Mucosa of gallbladder (tissue), 1 donor: Measurements from ENCODE around the gene KCNJ12. TPM values are rescaled to one million over a fixed set of nuclear protein-coding genes. Genes with fewer than 3 reads are reported as not detected.
"Not testable (repeated sequence)": the region's sequence is repeated elsewhere in the genome, so short reads cannot be mapped to it uniquely, and the experiment has no call there.

ENCODE experiments used
- DNase-seq: peaks from one replicate; pipeline ENCODE4 v3.0.0-alpha.2; 2020; ENCODE audit warnings: low spot score
- total RNA-seq: library from RNA; stranded (reverse); gene quantifications from one replicate; pipeline ENCODE4 v1.2.1, GENCODE V29; 2021
- donor health status: DM: no; HTN: no; CAD: no.

The KCNJ12 gene
- total RNA-seq, 1 donor from 2014 or later = 2.4 TPM

GRCh38 chr17:21449891-21450290, 73.7 kb downstream of the KCNJ12 start:
- DNase-seq = not testable (repeated sequence)

GRCh38 chr17:21451975-21452374, 75.8 kb downstream of the KCNJ12 start:
- DNase-seq = no peak

- DNase-seq = peak; percentile 72
Observed at GRCh38 chr17:21452377-21453143, 76.4 kb downstream of the KCNJ12 start.

DNA sequence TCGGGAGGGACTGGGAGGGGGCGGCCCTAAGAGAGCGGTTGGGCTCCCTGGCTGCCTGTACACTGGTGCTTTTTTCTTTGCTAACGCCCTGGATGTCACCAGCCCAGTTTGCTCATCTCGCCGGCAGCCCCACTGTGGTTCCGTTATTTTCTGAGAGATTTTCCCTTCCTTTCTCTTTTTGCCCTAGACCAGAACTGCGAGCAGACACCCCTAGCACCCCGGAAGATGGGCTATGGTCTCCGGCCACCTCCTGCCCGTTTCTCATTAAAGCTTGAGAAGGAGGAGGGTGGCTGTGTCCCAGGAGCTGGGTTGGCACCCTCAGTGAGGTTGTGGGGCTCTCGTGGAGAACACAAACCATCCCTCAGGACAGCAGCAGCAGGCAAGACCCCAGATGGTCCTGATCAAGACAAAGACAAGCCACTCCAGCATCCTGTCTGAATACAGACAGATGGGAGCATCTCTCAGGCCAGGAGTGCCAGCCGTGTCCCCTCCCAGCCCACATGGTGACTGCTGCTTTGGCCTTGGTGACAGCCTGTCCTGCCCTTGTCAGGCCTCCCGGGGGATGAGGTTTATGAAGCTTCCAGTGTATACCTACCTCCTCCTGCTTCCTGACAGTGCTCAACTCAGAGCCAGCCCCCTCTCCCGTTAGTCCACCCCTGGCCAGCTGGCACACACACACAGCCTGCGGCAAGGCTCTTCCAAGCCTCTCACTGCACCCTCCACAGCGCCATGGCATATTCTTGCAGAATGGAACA, 77.2 kb downstream of the KCNJ12 start:
- DNase-seq = no peak

DNA sequence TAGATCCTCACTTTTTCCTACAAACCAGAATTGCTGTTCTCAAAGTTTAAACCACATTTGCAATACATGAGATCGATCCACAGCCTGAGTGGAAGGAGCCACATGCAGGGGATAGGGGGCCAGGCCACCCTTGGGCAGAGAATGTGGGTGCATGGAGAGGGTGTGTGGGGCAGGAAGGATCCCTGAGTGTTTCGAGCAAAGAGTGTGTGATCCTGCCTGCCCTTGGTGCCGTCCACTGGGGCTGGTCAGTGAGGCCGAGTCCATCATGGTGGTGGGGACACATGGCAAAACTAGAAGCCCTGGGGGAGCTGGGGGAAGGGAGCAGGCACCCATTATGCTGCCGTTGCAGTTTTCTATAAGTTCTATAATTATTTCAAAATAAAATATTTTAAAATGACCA, 77.8 kb downstream of the KCNJ12 start:
- DNase-seq = not testable (repeated sequence)

DNA sequence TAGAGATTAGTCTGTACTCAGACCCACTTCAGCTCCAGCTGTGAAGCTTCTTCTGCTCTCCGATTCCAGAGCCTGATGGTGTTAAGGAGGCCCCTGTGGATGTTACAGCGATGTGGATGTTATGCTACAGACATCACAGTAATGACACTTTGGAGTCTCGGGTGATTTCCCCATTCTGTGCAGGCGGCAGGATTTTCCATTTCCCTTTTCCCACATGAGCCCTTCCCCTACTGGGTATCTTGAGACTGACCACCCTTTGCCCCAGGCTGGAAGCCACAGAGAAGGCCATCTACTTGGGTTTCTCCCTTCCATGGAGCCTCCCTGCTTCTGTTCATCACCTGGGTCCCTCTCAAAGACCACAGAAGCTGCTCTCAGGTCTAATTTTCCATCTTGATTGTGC, 78.3 kb downstream of the KCNJ12 start:
- DNase-seq = no peak

GRCh38 chr17:21455761-21456160, 79.6 kb downstream of the KCNJ12 start:
- DNase-seq = no peak

- DNase-seq = not testable (repeated sequence)
Observed at GRCh38 chr17:21456449-21456848, 80.3 kb downstream of the KCNJ12 start.

DNA sequence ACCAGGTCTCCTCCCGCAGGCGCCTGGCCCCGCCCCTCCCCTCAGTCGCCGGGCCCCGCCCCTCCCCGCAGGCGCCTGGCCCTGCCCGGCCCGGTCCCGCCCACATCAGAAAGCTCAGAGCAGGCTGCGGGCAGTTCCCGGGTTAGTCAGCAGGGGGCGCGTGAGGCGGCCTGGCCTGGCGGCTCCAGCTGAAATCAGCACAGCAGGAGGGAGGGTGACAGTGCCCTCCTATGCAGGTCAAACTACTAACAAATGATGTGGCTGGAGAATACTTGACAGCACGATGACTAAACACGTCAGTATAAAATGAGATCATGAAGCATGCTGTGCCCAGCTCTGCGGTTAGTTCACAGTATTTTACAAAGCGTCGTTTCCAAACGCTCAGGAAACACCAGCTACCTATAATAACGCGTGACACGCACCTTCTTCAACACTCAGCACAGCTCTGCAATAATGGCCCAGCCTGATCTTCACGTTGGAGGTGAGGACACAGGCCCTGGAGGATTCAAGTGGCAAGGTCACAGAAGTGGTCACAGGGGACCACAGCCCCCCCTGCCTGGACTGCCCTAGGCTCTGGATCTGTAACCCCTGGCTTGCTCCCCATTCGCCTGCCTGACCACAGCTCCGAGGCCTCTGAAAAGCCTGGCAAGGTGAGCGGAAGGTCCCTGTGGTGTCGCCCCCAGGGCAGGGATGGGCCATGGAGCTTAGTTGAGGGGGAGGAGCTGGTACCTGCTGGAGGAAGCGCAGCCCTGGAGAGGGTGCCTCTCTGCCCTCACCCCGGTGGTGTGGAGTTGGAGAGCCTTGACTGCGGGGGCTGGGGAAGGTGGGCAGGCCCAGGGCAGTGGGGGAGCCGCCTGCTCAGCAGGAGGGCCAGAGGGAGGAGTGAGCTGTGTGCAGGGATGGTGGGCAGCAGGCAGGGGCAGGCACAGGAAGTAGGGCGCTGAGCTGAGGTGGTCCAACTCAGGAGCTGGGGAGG, 81.2 kb downstream of the KCNJ12 start:
- DNase-seq = peak; percentile 91

GRCh38 chr17:21458054-21458453, 81.9 kb downstream of the KCNJ12 start:
- DNase-seq = no peak

- DNase-seq = no peak
Observed at GRCh38 chr17:21459536-21459935, 83.4 kb downstream of the KCNJ12 start.

DNA sequence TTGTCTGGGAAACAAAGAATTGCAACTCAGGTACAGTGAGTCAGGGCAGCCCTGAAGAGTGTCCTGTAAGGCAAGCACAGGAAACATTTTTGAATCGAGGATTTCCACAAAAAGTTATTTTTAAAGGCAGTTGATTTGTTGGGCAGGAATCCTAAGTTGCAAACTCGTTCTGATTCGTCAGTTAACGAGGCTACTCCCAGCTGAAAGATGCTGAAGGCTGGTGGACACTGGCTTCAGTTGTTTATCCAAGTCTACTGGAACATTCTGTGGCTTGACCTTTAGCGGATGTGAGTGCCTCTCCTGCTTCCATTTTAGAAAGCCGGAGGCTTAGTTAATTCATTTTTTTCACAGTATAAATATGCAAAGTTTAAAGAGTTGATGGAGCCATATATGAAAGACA, 84.2 kb downstream of the KCNJ12 start:
- no peak for DNase-seq

DNA sequence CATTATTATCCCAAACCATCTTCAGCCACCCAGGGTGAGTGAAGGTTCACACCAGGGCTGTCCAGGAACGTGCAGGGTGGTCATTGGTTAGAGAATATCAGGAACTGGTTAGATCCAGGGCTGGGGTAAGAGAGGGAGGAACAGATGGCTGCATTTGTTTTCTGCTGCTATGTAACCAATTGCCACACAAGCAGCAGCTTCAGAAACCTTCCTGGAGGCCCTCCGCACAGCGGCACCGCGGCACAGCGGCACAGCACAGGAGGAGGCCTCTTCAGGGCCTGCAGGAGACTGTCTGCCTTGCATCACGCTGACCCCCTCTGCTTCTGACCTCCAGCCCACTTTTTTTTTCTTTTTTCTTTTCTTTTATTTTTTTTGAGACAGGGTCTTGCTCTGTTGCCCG, 86.1 kb downstream of the KCNJ12 start:
- DNase-seq = no peak

DNA sequence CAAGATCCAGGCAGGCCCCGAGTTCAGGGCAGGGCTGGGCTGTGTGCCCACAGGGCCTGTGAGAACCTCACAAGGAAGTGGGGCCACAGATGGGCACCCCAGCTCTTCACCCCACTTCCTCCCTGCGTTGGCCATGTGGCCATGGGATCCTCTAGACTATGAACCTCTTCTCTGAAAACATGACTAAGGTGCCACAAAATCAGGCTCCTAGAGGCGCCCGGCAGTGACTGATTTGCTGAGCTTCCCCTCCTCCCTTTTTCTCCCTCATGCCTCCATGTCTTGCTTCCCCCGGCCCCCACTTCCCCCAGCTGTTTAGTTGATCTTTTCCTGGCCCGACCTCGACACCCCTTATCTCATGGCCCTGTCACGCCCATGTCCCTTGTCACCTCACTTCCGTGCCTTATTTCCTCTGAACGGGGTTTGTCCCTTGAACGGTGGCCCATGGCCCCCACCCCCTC, 87.1 kb downstream of the KCNJ12 start:
- no peak for DNase-seq

DNA sequence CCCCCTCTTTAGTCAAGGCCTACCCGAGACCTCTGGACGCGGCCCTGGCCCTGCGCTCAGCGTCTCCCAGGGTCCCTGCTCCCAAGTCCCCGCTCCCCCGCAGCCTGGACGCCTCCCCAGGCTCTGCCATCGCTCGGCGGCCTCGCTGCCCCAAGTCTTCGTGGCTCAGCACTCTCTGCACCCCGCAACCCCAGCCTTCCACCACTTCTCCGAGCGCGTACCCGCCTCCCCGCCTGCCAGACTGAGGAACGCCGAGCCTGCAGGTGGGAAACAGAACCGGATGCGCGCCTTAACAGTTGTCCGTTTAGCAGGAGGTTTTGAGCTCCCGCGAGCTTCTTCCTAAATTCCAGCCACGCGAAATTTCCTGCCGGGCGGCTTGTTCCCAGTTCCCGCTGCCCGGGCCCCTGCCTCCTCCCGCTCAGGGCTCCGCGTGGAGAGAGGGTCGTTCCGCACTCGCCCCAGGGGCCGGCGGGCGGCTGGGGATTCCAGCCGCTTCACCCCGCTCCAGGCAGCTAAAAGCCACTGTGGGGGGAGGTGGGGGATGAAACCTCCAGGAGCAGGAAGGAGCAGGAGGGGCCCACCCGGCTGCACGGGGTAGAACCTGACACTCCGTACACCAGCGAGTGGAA, 87.7 kb downstream of the KCNJ12 start:
- DNase-seq = no peak

GRCh38 chr17:21464611-21465021, 88.5 kb downstream of the KCNJ12 start:
- no peak for DNase-seq

DNA sequence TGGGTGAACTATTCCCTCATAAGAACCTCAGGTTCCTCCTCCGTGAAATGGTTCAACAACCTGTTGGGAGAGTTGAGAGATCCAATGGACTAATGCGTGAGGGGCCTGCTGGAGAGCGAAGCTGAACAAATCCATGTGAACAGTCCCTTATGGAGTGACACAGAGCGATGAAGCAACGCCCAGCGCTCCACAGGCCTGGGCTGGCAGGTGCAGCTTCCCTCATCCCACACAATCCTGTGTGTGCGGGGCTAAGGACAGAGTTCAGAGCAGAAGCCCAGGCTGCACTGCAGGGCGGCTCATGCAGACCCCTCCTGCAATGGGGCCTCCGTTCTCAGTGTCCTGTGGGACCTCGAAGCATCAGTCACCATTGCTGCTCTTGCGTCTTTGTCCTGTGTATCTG, 90.4 kb downstream of the KCNJ12 start:
- no peak for DNase-seq

DNA sequence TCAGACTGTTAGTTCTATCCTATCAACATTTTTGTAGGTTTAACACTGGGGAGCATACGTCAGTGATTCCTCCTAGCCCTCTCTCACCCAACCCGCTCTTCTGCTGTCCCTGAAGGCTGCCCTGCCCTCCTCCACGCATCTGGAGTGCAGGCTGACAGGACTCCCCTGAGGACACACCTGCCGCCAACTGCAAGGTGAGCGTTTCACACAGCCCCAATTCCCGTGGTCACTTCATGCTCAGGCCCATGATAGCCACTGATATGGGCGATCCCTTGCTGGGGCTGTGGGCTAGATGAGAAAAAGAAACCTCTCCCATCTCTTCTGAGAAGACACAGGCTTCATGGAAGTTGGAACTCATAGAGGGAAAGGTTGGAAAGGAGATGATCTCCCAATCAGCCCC, 91.0 kb downstream of the KCNJ12 start:
- DNase-seq = no peak

DNA sequence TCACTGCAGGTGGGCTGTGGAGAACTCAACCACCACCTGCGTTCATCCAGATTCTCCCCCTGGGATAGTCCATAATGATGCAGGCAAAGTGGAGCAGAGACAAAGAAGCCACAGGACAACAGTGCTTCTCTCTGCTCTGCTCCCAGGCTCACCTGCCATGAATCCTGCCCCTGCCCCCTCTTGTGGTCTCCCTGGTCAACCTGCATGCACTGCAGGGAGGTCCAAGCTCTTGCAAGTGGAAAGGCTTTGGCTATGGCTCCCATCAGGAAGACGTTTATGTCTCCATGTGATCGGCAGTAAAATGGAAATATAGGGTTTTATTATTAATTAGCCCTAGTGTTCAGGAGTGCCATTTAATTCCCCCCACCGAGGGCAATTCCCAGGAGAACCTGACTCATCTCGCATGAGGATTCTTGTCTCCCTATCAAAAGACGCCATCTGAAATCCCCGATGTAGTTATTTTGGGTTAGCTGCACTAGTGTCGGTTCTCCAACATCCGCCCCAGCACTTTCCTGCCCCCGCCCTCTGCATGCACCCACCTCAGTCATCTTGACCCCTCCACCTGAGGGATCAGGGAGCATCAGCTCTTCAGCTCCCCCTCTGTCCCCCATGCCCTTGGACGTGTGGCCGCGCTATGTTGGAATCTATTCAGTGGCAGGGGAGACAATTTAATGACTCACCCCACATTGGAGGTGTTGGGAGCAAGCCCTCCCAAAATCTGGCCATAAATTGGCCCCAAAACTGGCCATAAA, 91.8 kb downstream of the KCNJ12 start:
- DNase-seq = no peak
